GM21390 (cell line): Measurements from ENCODE around the gene ZNF8.
"Not testable (repeated sequence)": the region's sequence is repeated elsewhere in the genome, so short reads cannot be mapped to it uniquely, and the experiment has no call there.

ENCODE experiments used
- ATAC-seq: cut with Tn5 transposase; IDR thresholded peaks from one replicate; pipeline ENCODE4 v1.9.1; 2021; ENCODE audit not compliant: unreplicated experiment

Gene ZNF8

GRCh38 chr19:58334691-58335249 is 56.0 kb downstream of the ZNF8 start:
- no peak for ATAC-seq

GRCh38 chr19:58335630-58336029 is 56.9 kb downstream of the ZNF8 start:
- ATAC-seq, result no peak

- ATAC-seq, result no peak
Observed at GRCh38 chr19:58336216-58336615, 57.5 kb downstream of the ZNF8 start.

- no peak for ATAC-seq
Observed at GRCh38 chr19:58336820-58337219, 58.1 kb downstream of the ZNF8 start.

- ATAC-seq, result no peak
Observed at GRCh38 chr19:58338336-58338735, 59.6 kb downstream of the ZNF8 start.

- no peak for ATAC-seq
Observed at GRCh38 chr19:58338825-58339558, 60.2 kb downstream of the ZNF8 start.

GRCh38 chr19:58345558-58345957 is 66.8 kb downstream of the ZNF8 start:
- ATAC-seq, result no peak

- ATAC-seq, result peak; percentile 87
Observed at GRCh38 chr19:58346961-58347929, 68.5 kb downstream of the ZNF8 start.

GRCh38 chr19:58348080-58348479 is 69.3 kb downstream of the ZNF8 start:
- not testable (repeated sequence) for ATAC-seq

- ATAC-seq, result no peak
Observed at GRCh38 chr19:58349590-58349989, 70.8 kb downstream of the ZNF8 start.

- ATAC-seq, result no peak
Observed at GRCh38 chr19:58350001-58350861, 71.5 kb downstream of the ZNF8 start.

- ATAC-seq, result no peak
Observed at GRCh38 chr19:58350871-58351557, 72.3 kb downstream of the ZNF8 start.

- no peak for ATAC-seq
Observed at GRCh38 chr19:58351558-58351878, 72.8 kb downstream of the ZNF8 start.

GRCh38 chr19:58351990-58352755 is 73.4 kb downstream of the ZNF8 start:
- ATAC-seq, result no peak
